PC-3 (cell line): ENCODE data around the gene MID2. TPM values are rescaled to one million over a fixed set of nuclear protein-coding genes. Genes with fewer than 3 reads are reported as not detected.

ENCODE experiments used
- ATAC-seq: fragments of 200-7000 bp; cut with Tn5 transposase; 2 replicates; pipeline ENCODE4 v1.9.1; 2020; ENCODE audit warnings: mild to moderate bottlenecking, moderate library complexity
- BruUV-seq: library from RNA; stranded (reverse); fragments of 400-500 nt; replicated peaks from 2 replicates; lab custom pipeline; 2021; lab: Mats Ljungman, UMichigan
- CTCF ChIA-PET: fragments of 300-600 bp; sonication (Branson Sonifier 250); formaldehyde crosslinking; loops from one replicate; lab custom pipeline; 2022; ENCODE audit warnings: antibody characterized with exemption; lab: Charles Lee
- POLR2A ChIA-PET: fragments of 300-600 bp; sonication (Branson Sonifier 250); formaldehyde crosslinking; loops from one replicate; lab custom pipeline; 2022; ENCODE audit warnings: antibody characterized with exemption; ENCODE audit not compliant: unreplicated experiment; lab: Charles Lee
- DNase-seq: peaks from one replicate; pipeline ENCODE4 v3.0.0-alpha.2; 2015
- H2AFZ ChIP-seq: fragments of 300-600 bp; sonication (generic); 2 replicates; pipeline ENCODE4 v1.6.0; 2016; ENCODE audit warnings: antibody characterized with exemption, low read length
- H3F3A ChIP-seq: fragments of 300-600 bp; sonication (generic); one replicate; pipeline ENCODE4 v1.6.0; 2017; ENCODE audit warnings: antibody characterized with exemption, low read length, control low read depth, mild to moderate bottlenecking; ENCODE audit not compliant: unreplicated experiment
- H3K27ac ChIP-seq: fragments of 300-600 bp; sonication (generic); 2 replicates; pipeline ENCODE4 v1.5.1; 2016; ENCODE audit warnings: mild to moderate bottlenecking, low read length
- H3K27me3 ChIP-seq: fragments of 300-600 bp; sonication (generic); 2 replicates; pipeline ENCODE4 v1.6.1; 2016; ENCODE audit warnings: low read length, mixed read lengths
- H3K36me3 ChIP-seq: fragments of 300-600 bp; sonication (generic); 2 replicates; pipeline ENCODE4 v1.6.1; 2016; ENCODE audit warnings: low read depth, mixed run types, low read length, mixed read lengths
- H3K4me1 ChIP-seq: fragments of 300-600 bp; sonication (generic); 2 replicates; pipeline ENCODE4 v1.5.1; 2016; ENCODE audit warnings: low read length; ENCODE audit not compliant: insufficient read depth
- H3K4me2 ChIP-seq: fragments of 300-600 bp; sonication (generic); 2 replicates; pipeline ENCODE4 v1.6.0; 2016; ENCODE audit warnings: low read length
- H3K4me3 ChIP-seq: fragments of 300-600 bp; sonication (generic); 2 replicates; pipeline ENCODE4 v1.5.1; 2016; ENCODE audit warnings: mild to moderate bottlenecking, low read length, mixed read lengths
- H3K79me2 ChIP-seq: fragments of 300-600 bp; sonication (generic); 2 replicates; pipeline ENCODE4 v1.6.1; 2017; ENCODE audit warnings: low read length, mixed read lengths
- H3K9ac ChIP-seq: fragments of 300-600 bp; sonication (generic); 2 replicates; pipeline ENCODE4 v1.6.0; 2016; ENCODE audit warnings: mild to moderate bottlenecking, low read length
- H3K9me2 ChIP-seq: fragments of 300-600 bp; sonication (generic); replicated peaks from 2 replicates; pipeline ENCODE4 v1.6.1; 2016; ENCODE audit warnings: mixed run types, low read length, mixed read lengths
- H3K9me3 ChIP-seq: fragments of 300-600 bp; sonication (generic); 2 replicates; pipeline ENCODE4 v1.6.1; 2016; ENCODE audit warnings: low read length, mixed read lengths
- H4K20me1 ChIP-seq: fragments of 300-600 bp; sonication (generic); 2 replicates; pipeline ENCODE4 v1.6.1; 2016; ENCODE audit warnings: low read length, mixed read lengths
- CTCF ChIP-seq: fragments of 300-600 bp; sonication (generic); conservative IDR thresholded peaks from 2 replicates; pipeline ENCODE4 v1.5.1; 2017; ENCODE audit warnings: antibody characterized with exemption, low read depth, mild to moderate bottlenecking, low read length
- EZH2 ChIP-seq: fragments of 300-600 bp; sonication (generic); IDR thresholded peaks from one replicate; pipeline ENCODE4 v1.6.1; 2017; ENCODE audit warnings: antibody characterized with exemption, mild to moderate bottlenecking, low read length; ENCODE audit not compliant: unreplicated experiment
- EZH2phosphoT487 ChIP-seq: fragments of 300-600 bp; sonication (generic); IDR thresholded peaks from 2 replicates; pipeline ENCODE4 v1.6.1; 2018; ENCODE audit warnings: mild to moderate bottlenecking, antibody characterized with exemption, low read length, borderline replicate concordance
- intact Hi-C: fragments of 100-400 bp; cut with micrococcal nuclease; formaldehyde crosslinking; loops from 2 replicates; pipeline ENCODE4 v1.9.0; 2023
- total RNA-seq: library from RNA; depleted of rRNA; stranded (reverse); fragments of >200 nt; gene quantifications from 2 replicates; pipeline ENCODE4 v1.2.3, GENCODE V29; 2014

The MID2 gene
- total RNA-seq, 1 experiment from 2014 or later = 19.2 TPM

- Histone ChIP-seq H3F3A (no peaks in the 10 kb centered on the region), H3K4me1 (peaks cover 13% of the 10 kb centered on the region), H4K20me1 (no peaks in the 10 kb centered on the region), H3K79me2 (peaks cover 69% of the 10 kb centered on the region), H3K9me2 (no peaks in the 10 kb centered on the region), H3K27ac (no peak overlapping the region), H3K4me3 (no peak overlapping the region), H3K9ac (no peak overlapping the region), H3K4me2 (no peak overlapping the region), H3K36me3 (no peaks in the 10 kb centered on the region), H3K9me3 (no peaks in the 10 kb centered on the region), H2AFZ (no peak overlapping the region), H3K27me3 (no peaks in the 10 kb centered on the region)
- TF ChIP-seq CTCF (no peak), EZH2phosphoT487 (no peak), EZH2 (no peak)
- ChIA-PET POLR2A (no interaction called here), CTCF (no interaction called here)
- intact Hi-C loops = no loop called here
- no TSS peak for BruUV-seq
- ATAC-seq = no peak
- no peak for DNase-seq
Measured at GRCh38 chrX:107829878-107830277, 4.2 kb downstream of the MID2 start.

GRCh38 chrX:107831071-107831730 lies 5.5 kb downstream of the MID2 start:
- H3K36me3 ChIP-seq = no peaks in the 10 kb centered on the region
- H3K4me1 ChIP-seq = peaks cover 10% of the 10 kb centered on the region; the same call in 1 of the 2 replicates
- H3K4me3 ChIP-seq = no peak overlapping the region
- no peak overlapping the region for H3K9ac ChIP-seq
- ChIA-PET CTCF (no interaction called here), POLR2A (no interaction called here)
- no peak for ATAC-seq
- intact Hi-C loops = no loop called here
- no peak overlapping the region for H2AFZ ChIP-seq
- H3K9me3 ChIP-seq = no peaks in the 10 kb centered on the region
- no TSS peak for BruUV-seq
- no peaks in the 10 kb centered on the region for H3F3A ChIP-seq
- no peaks in the 10 kb centered on the region for H3K27me3 ChIP-seq
- no peak overlapping the region for H3K27ac ChIP-seq
- no peaks in the 10 kb centered on the region for H4K20me1 ChIP-seq
- peaks cover 69% of the 10 kb centered on the region for H3K79me2 ChIP-seq
- H3K9me2 ChIP-seq = no peaks in the 10 kb centered on the region
- H3K4me2 ChIP-seq = no peak overlapping the region
- TF ChIP-seq EZH2 (no peak), EZH2phosphoT487 (no peak), CTCF (no peak)
- DNase-seq = no peak
